ENCODE measurements around the gene RNF213. TPM values are rescaled to one million over a fixed set of nuclear protein-coding genes. Genes with fewer than 3 reads are reported as not detected.

The RNF213 gene
- polyA plus RNA-seq, 4 donors: 35.4 to 71.4 (median 53.0) TPM

GRCh38 chr17:80447790-80448189 lies 187.1 kb downstream of the RNF213 start:
- H3K36me3 ChIP-seq (ENCODE audit: control insufficient read depth in 3 of 3, insufficient read depth in 2 of 3, low read depth in 1 of 3, low read length in 3 of 3): no peaks in the 10 kb centered on the region
- no peaks in the 10 kb centered on the region for H3K27me3 ChIP-seq (ENCODE audit: control insufficient read depth in 3 of 3, insufficient read depth in 3 of 3, low read length in 3 of 3)
- H3K9me3 ChIP-seq (ENCODE audit: control insufficient read depth in 2 of 2, insufficient read depth in 1 of 2, low read depth in 1 of 2, low read length in 1 of 2): no peaks in the 10 kb centered on the region
- no peak overlapping the region for H3K27ac ChIP-seq (ENCODE audit: low read depth in 1 of 3, low read length in 2 of 3)
- DNase-seq: no peak
- 71 to 82% (median 77%) methylated on average over 4 of the region's 4 CpGs for WGBS, 3 donors
- no peak overlapping the region for H3K4me3 ChIP-seq (ENCODE audit: low read depth in 1 of 3, low read length in 3 of 3)
- H3K4me1 ChIP-seq (ENCODE audit: control insufficient read depth in 3 of 3, insufficient read depth in 2 of 3, low read depth in 1 of 3, low read length in 2 of 3): no peaks in the 10 kb centered on the region
- no peak for FAIRE-seq

Other genes starting within 250 kb of the RNF213 start
- gene TBC1D16, start 225.0 kb upstream of the RNF213 start, polyA plus RNA-seq: 10 to 100 TPM in 2 of 4 donors, 1 to 10 TPM in 2; 1.6 to 30.6 (median 15.2) TPM
- 1 to 10 TPM in 2 of 4 donors, under 1 TPM in 2; 0.45 to 3.8 (median 1.0) TPM for gene CCDC40, start 224.2 kb upstream of the RNF213 start, polyA plus RNA-seq
- gene GAA, start 159.3 kb upstream of the RNF213 start, polyA plus RNA-seq: 10 to 100 TPM; 13.2 to 64.4 (median 21.3) TPM
- gene EIF4A3, start 113.7 kb upstream of the RNF213 start, polyA plus RNA-seq: 10 to 100 TPM; 47.2 to 88.2 (median 67.3) TPM
- 1 to 10 TPM in 3 of 4 donors, under 1 TPM in 1; 0.81 to 3.1 (median 1.5) TPM for gene CARD14, start 90.8 kb upstream of the RNF213 start, polyA plus RNA-seq
- gene SGSH, start 40.5 kb upstream of the RNF213 start, polyA plus RNA-seq: 10 to 100 TPM; 24.4 to 60.1 (median 34.5) TPM
- 10 to 100 TPM in 1 of 4 donors, 1 to 10 TPM in 3; 7.3 to 63.2 (median 8.4) TPM for gene SLC26A11, start 40.4 kb upstream of the RNF213 start, polyA plus RNA-seq
- gene ENDOV, start 154.3 kb downstream of the RNF213 start, polyA plus RNA-seq: 10 to 100 TPM; 13.6 to 39.6 (median 29.1) TPM
- gene NPTX1, start 215.8 kb downstream of the RNF213 start, polyA plus RNA-seq: under 1 TPM in 2 of 4 donors, not detected in 2; 0.15 to 0.39 TPM